Activated CD8-positive, alpha-beta memory T cell treated with anti-CD3 and anti-CD28 coated beads, Interleukin-2, amount 50 U/mL, for 1 hour (primary cell): ENCODE data around the gene LPAR2.
"Not testable (repeated sequence)": the region's sequence is repeated elsewhere in the genome, so short reads cannot be mapped to it uniquely, and the experiment has no call there.

ENCODE experiments used
- DNase-seq: peaks from one replicate; pipeline ENCODE4 v3.0.0-alpha.2; 2020; ENCODE audit errors: extremely low read depth

LPAR2 gene

GRCh38 chr19:19631346-19631745 is 3.3 kb upstream of the LPAR2 start:
- no peak for DNase-seq

- DNase-seq = no peak
Observed at GRCh38 chr19:19630426-19630825, 2.4 kb upstream of the LPAR2 start.

GRCh38 chr19:19630062-19630414 is 2.0 kb upstream of the LPAR2 start:
- no peak for DNase-seq

GRCh38 chr19:19628501-19629134 is 598 bp upstream of the LPAR2 start:
- no peak for DNase-seq

- DNase-seq = no peak
Observed at GRCh38 chr19:19626516-19627472, 1.2 kb downstream of the LPAR2 start.

- no peak for DNase-seq
Observed at GRCh38 chr19:19624032-19624570, 3.9 kb downstream of the LPAR2 start.

- no peak for DNase-seq
Observed at GRCh38 chr19:19623383-19623782, 4.6 kb downstream of the LPAR2 start.

- DNase-seq = no peak
Observed at GRCh38 chr19:19619849-19620210, 8.2 kb downstream of the LPAR2 start.

- DNase-seq = no peak
Observed at GRCh38 chr19:19619181-19619848, 8.7 kb downstream of the LPAR2 start.

- peak; percentile 98 for DNase-seq
Observed at GRCh38 chr19:19618219-19619051, 9.6 kb downstream of the LPAR2 start, which contains the start of gene PBX4. PBX4 (minus strand) TSS chr19:19618687; CDS start chr19:19618629, 58 bp downstream.

GRCh38 chr19:19615086-19615485 is 12.9 kb downstream of the LPAR2 start:
- DNase-seq = no peak

- no peak for DNase-seq
Observed at GRCh38 chr19:19613506-19613905, 14.5 kb downstream of the LPAR2 start.

GRCh38 chr19:19610376-19611202 is 17.4 kb downstream of the LPAR2 start:
- DNase-seq = no peak

- not testable (repeated sequence) for DNase-seq
Observed at GRCh38 chr19:19606686-19607085, 21.3 kb downstream of the LPAR2 start.

GRCh38 chr19:19606021-19606420 is 22.0 kb downstream of the LPAR2 start:
- DNase-seq = no peak

GRCh38 chr19:19602713-19603324 is 25.2 kb downstream of the LPAR2 start:
- no peak for DNase-seq

GRCh38 chr19:19602136-19602712 is 25.8 kb downstream of the LPAR2 start:
- DNase-seq = no peak

- no peak for DNase-seq
Observed at GRCh38 chr19:19600793-19601330, 27.2 kb downstream of the LPAR2 start.

- DNase-seq = peak; percentile 61
Observed at GRCh38 chr19:19598728-19599451, 29.1 kb downstream of the LPAR2 start.
